ENCODE measurements around the gene CT45A8.
"Not testable (repeated sequence)": the region's sequence is repeated elsewhere in the genome, so short reads cannot be mapped to it uniquely, and the experiment has no call there.

- TF ChIP-seq GABPA (IDR thresholded peaks at IDR 0.05; ENCODE audit: low read depth); CTCF (IDR thresholded peaks at IDR 0.05; ENCODE audit: insufficient read depth, low read length); REST (IDR thresholded peaks at IDR 0.05; ENCODE audit: insufficient replicate concordance, low read depth); POLR2AphosphoS5 (IDR thresholded peaks at IDR 0.05; ENCODE audit: low read depth): not testable (repeated sequence)
Measured at GRCh38 chrX:135871712-135872111, 17.4 kb upstream of the CT45A8 start, which contains the start of gene CT45A9.
